Measurements from ENCODE around the gene CCL4L2. TPM values are rescaled to one million over a fixed set of nuclear protein-coding genes. Genes with fewer than 3 reads are reported as not detected.
"Not testable (repeated sequence)": the region's sequence is repeated elsewhere in the genome, so short reads cannot be mapped to it uniquely, and the experiment has no call there.

Gene CCL4L2
- total and polyA plus RNA-seq, 5 donors, result 0.34 to 0.74 TPM; not detected in 3

DNA sequence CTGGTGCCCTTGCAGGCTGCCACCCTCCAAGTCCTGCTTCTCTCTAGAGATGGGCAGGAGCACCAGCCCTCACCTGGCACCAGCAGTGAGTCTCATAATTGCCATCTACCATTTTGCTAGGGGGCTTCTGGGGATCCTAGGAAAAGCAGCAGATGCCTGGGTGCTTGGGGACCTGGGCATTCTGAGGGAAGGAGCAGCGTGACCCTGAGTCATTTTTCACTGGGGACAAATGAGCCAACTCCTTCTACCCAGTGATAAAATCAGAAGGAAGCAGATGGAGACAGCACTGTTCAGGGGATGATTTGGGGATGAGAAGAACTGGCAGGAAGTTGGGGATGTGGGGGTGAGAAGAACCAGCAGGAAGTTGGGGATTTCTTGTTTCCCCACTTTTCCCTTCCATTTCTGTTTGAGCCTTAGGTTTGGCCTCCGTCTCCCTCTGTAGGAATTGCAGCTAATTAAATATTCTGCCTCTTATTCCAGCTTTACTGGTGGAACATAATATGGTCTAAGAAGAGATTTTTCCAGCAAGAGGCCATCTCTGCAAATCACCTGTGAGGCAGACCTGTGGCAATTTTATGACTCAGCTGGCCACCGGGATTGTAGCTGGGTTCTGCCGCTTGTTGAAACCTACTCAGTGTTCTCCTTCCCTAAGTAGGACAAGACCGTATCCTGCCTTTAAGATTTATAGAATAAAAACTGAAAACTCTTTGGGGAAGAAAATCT lies 22.8 kb upstream of the CCL4L2 start:
- H3K9me3 ChIP-seq (ENCODE audit: control insufficient read depth, low read length); H3K4me3 ChIP-seq (ENCODE audit: low read length); DNase-seq; ATAC-seq; H3K4me1 ChIP-seq (ENCODE audit: control insufficient read depth, insufficient read depth, low read length); intact Hi-C loops (cut with DNase I); H3K27ac ChIP-seq (ENCODE audit: low read length); H3K27me3 ChIP-seq (ENCODE audit: control insufficient read depth, insufficient read depth): not testable (repeated sequence)
- 66% methylated on average over 5 of the region's 5 CpGs for WGBS

DNA sequence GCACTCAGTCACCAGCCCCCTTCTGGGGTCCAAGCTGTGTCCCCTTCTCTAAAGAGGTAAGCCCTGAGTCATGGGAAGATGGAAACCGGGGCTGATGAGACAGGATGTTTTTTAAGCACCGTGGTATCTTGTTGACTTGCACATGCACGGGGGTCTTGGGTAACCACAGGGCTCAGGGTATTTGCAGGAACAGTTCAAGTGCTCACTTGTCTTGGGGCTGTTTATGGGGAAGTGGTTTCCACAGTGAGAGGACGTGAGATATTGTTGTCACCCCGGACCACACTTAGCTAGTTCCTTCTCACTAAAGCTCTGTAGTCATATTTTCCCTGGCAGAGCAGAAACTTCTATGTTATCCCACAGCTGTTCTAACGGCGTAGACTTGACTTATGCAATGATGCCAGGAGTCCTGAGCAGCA lies 22.0 kb upstream of the CCL4L2 start:
- H3K27me3 ChIP-seq (ENCODE audit: control insufficient read depth, insufficient read depth), result no peaks in the 10 kb centered on the region
- peak in 1 of 2 donors; percentile 64 for ATAC-seq
- H3K9me3 ChIP-seq (ENCODE audit: control insufficient read depth, low read length), result no peaks in the 10 kb centered on the region
- no peak overlapping the region for H3K27ac ChIP-seq (ENCODE audit: low read length)
- H3K4me3 ChIP-seq (ENCODE audit: low read length), result no peak overlapping the region
- no peaks in the 10 kb centered on the region for H3K4me1 ChIP-seq (ENCODE audit: control insufficient read depth, insufficient read depth, low read length)
- DNase-seq, result no peak
- 29% methylated on average over 7 of the region's 7 CpGs for WGBS
- intact Hi-C loops (cut with DNase I), result no loop called here

DNA sequence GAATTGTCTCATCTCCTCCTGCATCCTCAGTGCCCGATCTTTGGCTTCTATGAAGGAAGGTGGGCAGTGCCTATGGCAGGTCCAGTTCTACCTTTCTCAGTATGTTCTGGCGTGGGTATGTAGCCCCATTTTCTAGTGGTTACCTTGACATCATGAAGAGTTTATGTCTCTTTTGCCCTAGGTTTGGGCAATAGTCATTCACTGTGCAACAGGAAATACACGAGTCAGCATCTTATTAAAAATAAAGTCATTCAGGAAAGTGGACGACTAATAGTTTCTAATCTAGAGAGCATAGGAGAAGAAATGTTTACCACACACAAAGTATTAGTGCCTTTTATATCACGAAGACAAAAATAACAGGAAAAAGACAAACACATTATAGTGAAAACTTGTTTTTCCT lies 20.9 kb upstream of the CCL4L2 start:
- H3K4me1 ChIP-seq (ENCODE audit: control insufficient read depth, insufficient read depth, low read length); intact Hi-C loops (cut with DNase I); DNase-seq; H3K4me3 ChIP-seq (ENCODE audit: low read length); ATAC-seq; H3K9me3 ChIP-seq (ENCODE audit: control insufficient read depth, low read length); H3K27me3 ChIP-seq (ENCODE audit: control insufficient read depth, insufficient read depth); H3K27ac ChIP-seq (ENCODE audit: low read length): not testable (repeated sequence)
- 53% methylated on average over 5 of the region's 5 CpGs for WGBS

DNA sequence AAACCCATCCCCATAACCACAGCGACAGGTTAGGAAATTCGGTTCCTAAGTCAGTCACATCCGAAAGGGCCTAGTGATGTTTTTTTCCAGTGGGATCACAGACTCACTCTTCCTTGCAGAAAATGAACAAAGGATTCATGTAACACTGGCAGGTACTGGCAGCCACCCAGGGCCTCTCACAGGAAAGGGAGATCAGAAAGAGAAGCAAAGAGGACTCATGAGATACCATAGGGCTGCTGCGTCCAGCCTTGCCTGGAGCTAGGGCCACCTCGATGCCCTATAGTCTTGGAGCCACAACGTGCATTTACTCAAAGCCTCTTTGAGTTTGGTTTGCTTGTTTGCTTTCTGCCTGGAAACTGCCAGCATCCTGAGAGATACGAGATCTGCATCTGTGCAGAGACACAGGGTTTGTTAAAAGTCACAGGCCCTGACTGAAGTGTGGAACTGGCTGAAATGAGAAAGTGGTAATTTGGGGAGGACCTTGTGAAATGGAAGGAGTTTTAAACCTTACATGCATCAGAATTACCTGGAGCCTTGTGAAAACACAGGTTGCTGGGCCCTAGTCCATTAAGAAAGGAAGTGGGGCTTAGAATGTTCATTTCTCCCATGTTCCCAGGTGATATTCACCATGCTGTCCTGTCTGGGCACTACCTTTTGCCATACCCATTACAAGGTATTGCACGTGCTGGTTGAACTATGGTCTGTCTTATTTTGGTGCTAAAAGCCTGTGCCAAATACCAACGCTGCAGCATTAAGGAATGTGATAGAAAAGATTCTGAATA lies 20.1 kb upstream of the CCL4L2 start:
- H3K4me3 ChIP-seq (ENCODE audit: low read length); intact Hi-C loops (cut with DNase I); H3K27me3 ChIP-seq (ENCODE audit: control insufficient read depth, insufficient read depth); ATAC-seq; H3K27ac ChIP-seq (ENCODE audit: low read length); H3K9me3 ChIP-seq (ENCODE audit: control insufficient read depth, low read length); H3K4me1 ChIP-seq (ENCODE audit: control insufficient read depth, insufficient read depth, low read length); DNase-seq: not testable (repeated sequence)
- 74% methylated on average over 9 of the region's 9 CpGs for WGBS

DNA sequence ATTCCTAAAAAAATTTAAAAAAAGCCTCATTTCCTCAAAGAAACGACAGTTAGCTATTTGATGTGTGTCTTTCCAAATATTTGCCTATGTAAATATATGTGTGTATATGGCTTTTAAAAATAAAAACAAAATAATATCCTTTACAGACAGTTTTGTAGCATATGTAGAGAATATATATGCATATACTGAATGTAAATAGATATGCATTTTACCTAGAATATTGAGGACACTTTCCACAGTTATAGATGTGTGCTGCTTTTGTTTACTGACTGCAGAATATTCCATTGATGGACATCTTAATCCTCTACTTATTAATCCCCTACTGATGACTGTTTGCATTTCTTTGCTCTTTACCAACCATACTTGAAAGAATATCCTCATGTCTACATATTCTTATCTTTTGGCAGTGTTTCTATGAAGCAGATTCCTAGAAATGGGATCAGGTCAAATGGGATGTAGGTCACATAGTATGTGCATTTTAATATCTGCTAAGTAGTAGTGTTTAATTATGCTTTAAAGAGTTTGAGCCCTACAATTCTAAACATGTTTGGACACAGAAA lies 17.6 kb upstream of the CCL4L2 start:
- DNase-seq, result no peak
- no peaks in the 10 kb centered on the region for H3K9me3 ChIP-seq (ENCODE audit: control insufficient read depth, low read length)
- no peak overlapping the region for H3K27ac ChIP-seq (ENCODE audit: low read length)
- intact Hi-C loops (cut with DNase I), result no loop called here
- no peak for ATAC-seq
- H3K27me3 ChIP-seq (ENCODE audit: control insufficient read depth, insufficient read depth), result no peaks in the 10 kb centered on the region
- H3K4me3 ChIP-seq (ENCODE audit: low read length), result no peak overlapping the region
- H3K4me1 ChIP-seq (ENCODE audit: control insufficient read depth, insufficient read depth, low read length), result no peaks in the 10 kb centered on the region
- WGBS, result 34% methylated on average over 1 of the region's 1 CpG

DNA sequence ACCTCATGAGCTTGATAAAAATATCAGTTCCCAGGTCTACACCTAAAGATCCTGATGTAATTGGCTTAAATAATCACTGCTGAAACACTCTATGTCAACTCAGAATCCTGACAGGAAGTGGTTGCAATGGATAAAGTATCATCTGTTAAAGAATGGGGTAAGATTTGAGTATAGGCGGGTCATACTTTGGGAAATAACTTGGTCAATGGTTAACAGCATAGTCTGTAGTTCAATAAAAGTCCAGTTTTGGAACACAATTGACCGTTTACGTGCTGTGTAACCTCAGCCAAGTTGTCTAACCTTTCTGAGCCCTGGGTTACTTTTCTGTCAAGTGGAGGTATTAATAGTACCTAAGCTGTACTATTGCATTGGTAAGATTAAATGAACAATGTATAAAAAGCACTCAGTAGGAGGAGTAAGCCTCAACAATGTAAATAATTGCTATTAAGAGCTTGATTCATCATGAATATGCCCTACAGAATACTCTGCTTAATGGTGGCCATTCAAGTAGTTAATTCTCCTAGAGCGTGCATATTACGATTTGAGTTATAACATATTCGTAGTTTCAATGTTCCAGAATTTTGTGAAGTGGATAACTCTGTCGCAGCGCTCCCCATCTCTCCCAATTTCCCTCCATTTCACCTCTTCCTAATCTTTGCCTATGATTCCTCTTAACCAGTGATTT lies 16.6 kb upstream of the CCL4L2 start:
- H3K9me3 ChIP-seq (ENCODE audit: control insufficient read depth, low read length); H3K27me3 ChIP-seq (ENCODE audit: control insufficient read depth, insufficient read depth); intact Hi-C loops (cut with DNase I); H3K4me1 ChIP-seq (ENCODE audit: control insufficient read depth, insufficient read depth, low read length); H3K4me3 ChIP-seq (ENCODE audit: low read length); DNase-seq; ATAC-seq; H3K27ac ChIP-seq (ENCODE audit: low read length): not testable (repeated sequence)
- 98% methylated on average over 5 of the region's 8 CpGs for WGBS

DNA sequence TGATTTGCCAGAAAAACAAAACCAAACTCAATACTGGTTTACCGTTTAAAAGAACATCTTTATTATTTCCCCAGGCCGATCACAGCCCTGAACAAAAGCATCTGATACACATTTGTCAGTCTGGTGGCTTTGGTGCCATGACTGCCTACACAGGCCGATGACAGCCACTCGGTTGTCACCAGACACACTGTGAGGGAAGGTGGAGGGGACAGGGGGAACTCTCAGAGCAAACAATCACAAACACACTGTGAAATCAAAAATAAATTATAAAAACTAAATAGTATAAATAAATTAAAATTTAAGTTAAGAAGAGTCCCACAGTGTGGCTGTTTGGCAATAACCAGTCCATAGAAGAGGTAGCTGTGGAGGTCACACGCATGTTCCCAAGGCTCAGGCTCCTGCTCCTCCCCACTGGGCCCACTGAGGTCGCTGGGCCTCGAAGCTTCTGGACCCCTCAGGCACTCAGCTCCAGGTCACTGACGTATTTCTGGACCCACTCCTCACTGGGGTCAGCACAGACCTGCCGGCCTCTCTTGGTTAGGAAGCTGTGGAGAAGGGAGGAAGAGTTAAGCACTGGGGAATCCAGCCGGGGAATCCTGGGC lies 15.9 kb upstream of the CCL4L2 start:
- ATAC-seq; DNase-seq; H3K27ac ChIP-seq (ENCODE audit: low read length); H3K4me1 ChIP-seq (ENCODE audit: control insufficient read depth, insufficient read depth, low read length); H3K27me3 ChIP-seq (ENCODE audit: control insufficient read depth, insufficient read depth); H3K9me3 ChIP-seq (ENCODE audit: control insufficient read depth, low read length); H3K4me3 ChIP-seq (ENCODE audit: low read length); intact Hi-C loops (cut with DNase I): not testable (repeated sequence)
- 81% methylated on average over 10 of the region's 10 CpGs for WGBS

DNA sequence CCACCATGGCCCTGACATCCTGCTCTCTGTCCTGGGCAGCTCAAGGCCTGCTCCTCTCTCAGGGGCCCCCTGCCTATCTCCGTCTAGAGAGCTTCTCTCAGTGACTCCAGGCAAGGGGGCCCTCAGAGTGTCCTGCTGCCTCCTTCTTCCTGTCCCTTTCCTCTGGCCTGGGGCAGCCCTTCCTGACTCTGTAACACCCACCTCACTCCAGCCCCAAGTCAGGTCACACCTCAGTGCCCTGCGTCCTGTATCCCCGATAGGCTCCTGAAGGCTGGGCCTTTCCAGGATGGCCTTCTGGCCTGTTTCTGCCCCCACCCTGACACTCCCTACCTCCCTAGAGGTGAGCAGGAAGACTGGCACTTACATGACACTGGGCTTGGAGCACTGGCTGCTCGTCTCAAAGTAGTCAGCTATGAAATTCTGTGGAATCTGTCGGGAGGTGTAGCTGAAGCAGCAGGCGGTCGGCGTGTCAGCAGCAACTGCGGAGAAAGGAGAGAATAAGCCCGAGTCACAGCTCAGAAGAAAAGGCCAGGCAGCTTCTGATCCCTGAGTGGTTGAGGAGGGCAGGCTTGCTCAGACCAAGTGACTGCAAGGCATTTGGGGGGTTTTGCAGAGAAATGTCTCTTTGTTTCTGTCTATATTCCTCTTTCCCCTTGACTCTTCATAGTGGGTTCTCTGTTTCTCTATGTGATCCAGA lies 15.3 kb upstream of the CCL4L2 start:
- DNase-seq (no peak), ATAC-seq (peak in 1 of 2 donors; percentile 14)
- Histone ChIP-seq H3K4me3 (ENCODE audit: low read length) (no peak overlapping the region), H3K27me3 (ENCODE audit: control insufficient read depth, insufficient read depth) (no peaks in the 10 kb centered on the region), H3K9me3 (ENCODE audit: control insufficient read depth, low read length) (no peaks in the 10 kb centered on the region), H3K27ac (ENCODE audit: low read length) (no peak overlapping the region), H3K4me1 (ENCODE audit: control insufficient read depth, insufficient read depth, low read length) (no peaks in the 10 kb centered on the region)
- intact Hi-C loops (cut with DNase I), result no loop called here
- 73% methylated on average over 10 of the region's 10 CpGs for WGBS

DNA sequence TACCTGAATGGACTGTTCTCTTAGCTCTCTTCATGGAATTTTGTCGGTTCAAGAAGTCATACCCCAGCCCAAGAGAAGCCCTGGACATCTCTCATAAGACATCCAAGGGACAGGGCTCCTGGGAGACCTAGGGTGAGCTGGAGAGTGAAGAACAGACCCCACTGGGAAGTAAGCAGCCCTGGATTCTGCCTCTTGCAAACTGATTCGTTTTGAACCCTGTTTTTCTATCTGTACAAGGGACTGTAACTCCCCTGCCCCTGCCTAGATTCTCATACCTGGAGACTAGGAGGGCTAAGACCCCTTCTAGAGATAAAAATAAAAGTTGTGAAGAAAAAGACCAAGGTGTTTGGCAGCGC lies 14.8 kb upstream of the CCL4L2 start:
- ATAC-seq, result no peak
- no peak overlapping the region for H3K4me3 ChIP-seq (ENCODE audit: low read length)

DNA sequence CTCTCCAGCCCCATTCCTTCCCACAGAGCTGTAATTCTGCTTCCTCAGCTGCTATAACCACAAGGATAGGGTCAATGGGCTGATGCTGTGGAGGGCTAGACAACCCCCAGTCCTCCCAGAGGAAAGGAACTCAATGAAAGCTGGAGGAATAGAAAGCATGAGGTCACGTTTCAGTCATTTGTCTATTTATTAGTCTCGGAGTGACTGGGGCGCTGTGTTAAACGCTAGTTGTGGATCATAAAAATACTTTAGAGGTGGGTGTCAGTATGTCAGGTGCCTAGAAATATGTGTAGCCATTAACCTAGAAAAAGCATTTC lies 13.5 kb upstream of the CCL4L2 start:
- no peak for ATAC-seq
- Histone ChIP-seq H3K4me3 (ENCODE audit: low read length) (no peak overlapping the region), H3K27me3 (ENCODE audit: control insufficient read depth, insufficient read depth) (no peaks in the 10 kb centered on the region), H3K27ac (ENCODE audit: low read length) (no peak overlapping the region), H3K4me1 (ENCODE audit: control insufficient read depth, insufficient read depth, low read length) (no peaks in the 10 kb centered on the region), H3K9me3 (ENCODE audit: control insufficient read depth, low read length) (no peaks in the 10 kb centered on the region)
- 79% methylated on average over 4 of the region's 4 CpGs for WGBS
- DNase-seq, result no peak
- intact Hi-C loops (cut with DNase I), result no loop called here

More for the DNA sequence above, 14.8 kb upstream of the CCL4L2 start:
- 72% methylated on average over 3 of the region's 3 CpGs for WGBS
- H3K9me3 ChIP-seq (ENCODE audit: control insufficient read depth, low read length), result no peaks in the 10 kb centered on the region
- intact Hi-C loops (cut with DNase I), result no loop called here
- no peak overlapping the region for H3K27ac ChIP-seq (ENCODE audit: low read length)
- H3K27me3 ChIP-seq (ENCODE audit: control insufficient read depth, insufficient read depth), result no peaks in the 10 kb centered on the region
- no peaks in the 10 kb centered on the region for H3K4me1 ChIP-seq (ENCODE audit: control insufficient read depth, insufficient read depth, low read length)
- no peak for DNase-seq

All from right cardiac atrium (tissue), 5 donors.